ENCODE data around the gene KCNT1.

DNA sequence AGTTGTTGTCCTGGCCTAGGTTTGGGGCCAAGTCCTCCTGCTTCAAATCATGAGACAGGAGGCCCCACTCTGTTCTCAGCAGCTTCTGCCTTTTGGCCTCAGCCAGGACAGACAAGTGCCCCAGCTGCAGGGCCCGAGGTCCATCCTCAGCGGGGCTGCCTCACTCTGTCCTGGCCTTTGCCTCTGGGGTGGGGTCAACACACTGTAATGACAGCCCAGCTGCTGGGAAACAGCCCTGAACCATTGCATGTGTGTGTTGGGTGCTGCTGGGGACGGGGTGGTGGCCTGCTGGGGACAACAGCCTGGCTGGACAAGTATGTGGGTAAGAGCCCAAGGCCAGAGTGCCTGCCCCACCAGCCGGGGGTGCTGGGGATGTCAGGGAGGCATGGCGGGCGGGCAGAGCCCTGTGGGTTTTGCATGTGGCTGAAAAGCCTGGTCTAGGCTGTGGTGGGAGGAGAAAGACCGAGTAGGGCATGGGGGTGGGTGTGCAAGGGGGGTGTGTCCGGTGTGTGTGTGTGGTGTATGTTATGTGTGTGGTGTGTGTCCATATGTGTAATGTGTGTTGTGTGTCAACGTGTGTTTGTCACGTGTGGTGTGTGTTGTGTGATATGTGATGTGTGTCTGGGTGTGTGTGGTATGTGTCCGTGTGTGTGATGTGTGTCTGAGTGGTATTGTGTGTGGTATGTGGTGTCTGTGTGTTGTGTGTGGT is 71.7 kb downstream of the KCNT1 start:
- TF ChIP-seq, protein P1, sequence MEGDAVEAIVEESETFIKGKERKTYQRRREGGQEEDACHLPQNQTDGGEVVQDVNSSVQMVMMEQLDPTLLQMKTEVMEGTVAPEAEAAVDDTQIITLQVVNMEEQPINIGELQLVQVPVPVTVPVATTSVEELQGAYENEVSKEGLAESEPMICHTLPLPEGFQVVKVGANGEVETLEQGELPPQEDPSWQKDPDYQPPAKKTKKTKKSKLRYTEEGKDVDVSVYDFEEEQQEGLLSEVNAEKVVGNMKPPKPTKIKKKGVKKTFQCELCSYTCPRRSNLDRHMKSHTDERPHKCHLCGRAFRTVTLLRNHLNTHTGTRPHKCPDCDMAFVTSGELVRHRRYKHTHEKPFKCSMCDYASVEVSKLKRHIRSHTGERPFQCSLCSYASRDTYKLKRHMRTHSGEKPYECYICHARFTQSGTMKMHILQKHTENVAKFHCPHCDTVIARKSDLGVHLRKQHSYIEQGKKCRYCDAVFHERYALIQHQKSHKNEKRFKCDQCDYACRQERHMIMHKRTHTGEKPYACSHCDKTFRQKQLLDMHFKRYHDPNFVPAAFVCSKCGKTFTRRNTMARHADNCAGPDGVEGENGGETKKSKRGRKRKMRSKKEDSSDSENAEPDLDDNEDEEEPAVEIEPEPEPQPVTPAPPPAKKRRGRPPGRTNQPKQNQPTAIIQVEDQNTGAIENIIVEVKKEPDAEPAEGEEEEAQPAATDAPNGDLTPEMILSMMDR (IDR thresholded peaks at IDR 0.05; ENCODE audit: insufficient read depth, low read depth, low read length): no peak
- TF ChIP-seq EZH2 (IDR thresholded peaks at IDR 0.05; ENCODE audit: insufficient read depth, low read length): no peak
